Endothelial cell of umbilical vein (primary cell): Measurements from ENCODE around the gene PEAK3. TPM values are rescaled to one million over a fixed set of nuclear protein-coding genes. Genes with fewer than 3 reads are reported as not detected.

Experiments used
- BruUV-seq: library from RNA; stranded (reverse); fragments of 400-500 nt; replicated peaks from 2 replicates; lab custom pipeline; 2021; lab: Mats Ljungman, UMichigan
- CTCF ChIA-PET: fragments of 300-600, 350-600 bp; sonication (Branson Sonifier 250); formaldehyde crosslinking; loops from one replicate; lab custom pipeline; 2021; ENCODE audit warnings: antibody characterized with exemption, inconsistent platforms; lab: Charles Lee
- POLR2A ChIA-PET: fragments of 300-600, 350-600 bp; sonication (Branson Sonifier 250); formaldehyde crosslinking; loops from one replicate; lab custom pipeline; 2021; ENCODE audit warnings: antibody characterized with exemption, inconsistent platforms; lab: Charles Lee
- DNase-seq: peaks from one replicate; pipeline ENCODE4 v3.0.0-alpha.2; 2011; ENCODE audit warnings: low read depth, low spot score
- FAIRE-seq: peaks from 2 replicates; lab custom pipeline; 2011; peaks lifted over from hg19 to GRCh38; lab: Jason Lieb, UNC
- H2AFZ ChIP-seq: 2 replicates; pipeline ENCODE4 v1.6.0; 2012; ENCODE audit warnings: low read depth, low read length, control low read depth, inconsistent platforms
- H3K27ac ChIP-seq: 2 replicates; pipeline ENCODE4 v1.5.1; 2011; ENCODE audit warnings: low read depth, mild to moderate bottlenecking, control low read depth, low read length, moderate library complexity; ENCODE audit not compliant: insufficient read depth
- H3K27me3 ChIP-seq, 2 experiments: 2 replicates each; pipeline versions ENCODE4 v1.6.0 to v1.6.1; 2011; ENCODE audit warnings: low read length in 2 of 2, mixed read lengths in 1 of 2; ENCODE audit not compliant: control insufficient read depth in 2 of 2, insufficient read depth in 2 of 2
- H3K36me3 ChIP-seq, 2 experiments: 2 replicates in 1 of 2; 3 replicates in 1 of 2; pipeline ENCODE4 v1.5.1; 2011; ENCODE audit warnings: low read length in 2 of 2, mild to moderate bottlenecking in 1 of 2, moderate library complexity in 1 of 2; ENCODE audit not compliant: control insufficient read depth in 2 of 2, insufficient read depth in 2 of 2; ENCODE audit errors: extremely low read depth in 1 of 2
- H3K4me1 ChIP-seq: 3 replicates; pipeline ENCODE4 v1.5.1; 2011; ENCODE audit warnings: mild to moderate bottlenecking, low read length; ENCODE audit not compliant: control insufficient read depth, insufficient read depth; ENCODE audit errors: extremely low read depth
- H3K4me2 ChIP-seq: 2 replicates; pipeline ENCODE4 v1.6.1; 2011; ENCODE audit warnings: low read length, control low read depth, mixed read lengths; ENCODE audit not compliant: insufficient read depth
- H3K4me3 ChIP-seq, 3 experiments: fragments of 200-600 bp in 1 of 3; sonication (generic), shearing (Covaris generic) in 1 of 3; replicated peaks in 1 of 3; 2 replicates each; pipeline ENCODE4 v1.5.1; 2011 to 2016; ENCODE audit warnings: control low read depth in 3 of 3, low read length in 3 of 3, mild to moderate bottlenecking in 2 of 3, inconsistent platforms in 1 of 3, low read depth in 1 of 3, moderate library complexity in 1 of 3; ENCODE audit not compliant: insufficient read depth in 1 of 3
- H3K79me2 ChIP-seq: 2 replicates; pipeline ENCODE4 v1.6.0; 2012; ENCODE audit warnings: low read length, inconsistent platforms; ENCODE audit not compliant: control insufficient read depth, insufficient read depth
- H3K9ac ChIP-seq: replicated peaks from 2 replicates; pipeline ENCODE3; 2011; ENCODE audit warnings: low read length, control low read depth; ENCODE audit not compliant: insufficient read depth; ENCODE audit errors: extremely low read depth
- H3K9me1 ChIP-seq: replicated peaks from 3 replicates; pipeline ENCODE4 v1.6.0; 2011; ENCODE audit warnings: mild to moderate bottlenecking, low read length; ENCODE audit not compliant: control insufficient read depth, insufficient read depth; ENCODE audit errors: extremely low read depth
- H3K9me3 ChIP-seq: replicated peaks from 2 replicates; pipeline ENCODE4 v1.5.1; 2012; ENCODE audit warnings: low read length, inconsistent platforms; ENCODE audit not compliant: control insufficient read depth, insufficient read depth
- H4K20me1 ChIP-seq: replicated peaks from 2 replicates; pipeline ENCODE3; 2011; ENCODE audit warnings: mild to moderate bottlenecking, low read length; ENCODE audit not compliant: control insufficient read depth, insufficient read depth; ENCODE audit errors: extremely low read depth
- EZH2 ChIP-seq: IDR thresholded peaks from 2 replicates; pipeline ENCODE4 v1.6.1; 2012; ENCODE audit warnings: borderline replicate concordance, low read depth, mild to moderate bottlenecking, moderate library complexity, low read length, inconsistent platforms; ENCODE audit not compliant: severe bottlenecking
- GATA2 ChIP-seq: IDR thresholded peaks from 2 replicates; pipeline ENCODE4 v1.7.0; 2011; ENCODE audit warnings: low read depth, mild to moderate bottlenecking, moderate library complexity, mixed read lengths, low read length; ENCODE audit not compliant: insufficient read length, insufficient read depth
- JUN ChIP-seq: IDR thresholded peaks from 2 replicates; pipeline ENCODE4 v1.6.1; 2011; ENCODE audit warnings: borderline replicate concordance, low read depth; ENCODE audit not compliant: insufficient read length, insufficient read depth
- MAX ChIP-seq: IDR thresholded peaks from 2 replicates; pipeline ENCODE4 v1.6.1; 2011; ENCODE audit not compliant: insufficient read depth, insufficient read length
- MYC ChIP-seq: IDR thresholded peaks from one replicate; pipeline ENCODE4 v1.6.1; 2011; ENCODE audit warnings: mild to moderate bottlenecking, low read depth, low read length
- POLR2A ChIP-seq: IDR thresholded peaks from 2 replicates; pipeline ENCODE4 v1.6.1; 2012; ENCODE audit warnings: low read depth, mild to moderate bottlenecking, control low read depth, low read length
- POLR2AphosphoS5 ChIP-seq: IDR thresholded peaks from 2 replicates; pipeline ENCODE4 v1.6.1; 2012; ENCODE audit warnings: low read depth, mild to moderate bottlenecking, control low read depth, low read length, moderate library complexity; ENCODE audit not compliant: insufficient read depth
- dilution Hi-C: fragments of 300-500 bp; cut with MboI; formaldehyde crosslinking; loops from one replicate; pipeline ENCODE4 v1.15.0; 2019; ENCODE audit warnings: low sequenced_read_pairs; ENCODE audit not compliant: extremely low pct_ligation_motif_present
- intact Hi-C: fragments of 100-400 bp; cut with micrococcal nuclease; formaldehyde crosslinking; loops from one replicate; pipeline ENCODE4 v1.10.0; 2022
- polyA plus RNA-seq, 4 experiments: library from polyadenylated mRNA; depleted of rRNA in 3 of 4; stranded (reverse) in 3 of 4; unstranded in 1 of 4; fragments of >200 nt; gene quantifications; 2 replicates each; pipeline versions ENCODE4 v1.2.1 to v1.2.3, GENCODE V29; 2011 to 2012; ENCODE audit warnings: missing spikeins in 1 of 4
- total RNA-seq: library from RNA; stranded (reverse); gene quantifications from 2 replicates; pipeline ENCODE4 v1.2.3, GENCODE V29; 2021
- TF ChIP-seq, protein P1 (sequence below), 2 donors: IDR thresholded peaks; 1 replicate in 1 of 2; 2 replicates in 1 of 2; pipeline ENCODE4 v1.5.1; 2011; ENCODE audit warnings: low read length in 2 of 2, mild to moderate bottlenecking in 2 of 2, moderate library complexity in 2 of 2, control low read depth in 1 of 2, inconsistent platforms in 1 of 2, low read depth in 1 of 2; ENCODE audit not compliant: insufficient read depth in 1 of 2; ENCODE audit errors: extremely low read depth in 1 of 2

Gene PEAK3
- total and polyA plus RNA-seq, 2 donors (not counting 3 experiments of a cell fraction or from before 2014, with no cell fraction given): 0.03 TPM; not detected in 1

- Histone ChIP-seq H3K9ac (no peak overlapping the region), H3K4me1 (peaks cover 15% of the 10 kb centered on the region), H3K4me2 (no peak overlapping the region), H3K27me3 (peaks cover 18 to 34% of the 10 kb centered on the region in 2 experiments), H3K9me3 (no peaks in the 10 kb centered on the region), H3K4me3 (no peak overlapping the region), H3K27ac (no peak overlapping the region), H2AFZ (no peak overlapping the region), H3K36me3 (peaks cover 23 to 47% of the 10 kb centered on the region in 2 experiments), H3K9me1 (no peaks in the 10 kb centered on the region), H4K20me1 (no peaks in the 10 kb centered on the region), H3K79me2 (peaks cover 10% of the 10 kb centered on the region)
- no peak for DNase-seq
- intact Hi-C loops: no loop called here
- POLR2A ChIA-PET: no interaction called here
- FAIRE-seq: no peak
- dilution Hi-C loops: no loop called here
- CTCF ChIA-PET: interaction anchor here (1.5 to 2.1 kb wide), 2 partner anchors 9 to 13 kb away, joined by 5 to 6 read pairs; partner anchors contain the start of gene PLEKHJ1
- BruUV-seq: TSS peak; percentile 81
- no peak for TF ChIP-seq POLR2A
- no peak for TF ChIP-seq MAX
- no peak for TF ChIP-seq GATA2
- TF ChIP-seq, protein P1, sequence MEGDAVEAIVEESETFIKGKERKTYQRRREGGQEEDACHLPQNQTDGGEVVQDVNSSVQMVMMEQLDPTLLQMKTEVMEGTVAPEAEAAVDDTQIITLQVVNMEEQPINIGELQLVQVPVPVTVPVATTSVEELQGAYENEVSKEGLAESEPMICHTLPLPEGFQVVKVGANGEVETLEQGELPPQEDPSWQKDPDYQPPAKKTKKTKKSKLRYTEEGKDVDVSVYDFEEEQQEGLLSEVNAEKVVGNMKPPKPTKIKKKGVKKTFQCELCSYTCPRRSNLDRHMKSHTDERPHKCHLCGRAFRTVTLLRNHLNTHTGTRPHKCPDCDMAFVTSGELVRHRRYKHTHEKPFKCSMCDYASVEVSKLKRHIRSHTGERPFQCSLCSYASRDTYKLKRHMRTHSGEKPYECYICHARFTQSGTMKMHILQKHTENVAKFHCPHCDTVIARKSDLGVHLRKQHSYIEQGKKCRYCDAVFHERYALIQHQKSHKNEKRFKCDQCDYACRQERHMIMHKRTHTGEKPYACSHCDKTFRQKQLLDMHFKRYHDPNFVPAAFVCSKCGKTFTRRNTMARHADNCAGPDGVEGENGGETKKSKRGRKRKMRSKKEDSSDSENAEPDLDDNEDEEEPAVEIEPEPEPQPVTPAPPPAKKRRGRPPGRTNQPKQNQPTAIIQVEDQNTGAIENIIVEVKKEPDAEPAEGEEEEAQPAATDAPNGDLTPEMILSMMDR (IDR thresholded peaks at IDR 0.05; ENCODE audit: extremely low read depth in 1 of 2, insufficient read depth in 1 of 2, low read depth in 1 of 2, low read length in 2 of 2): no peak
- no peak for TF ChIP-seq EZH2
- TF ChIP-seq POLR2AphosphoS5: no peak
- no peak for TF ChIP-seq JUN
- no peak for TF ChIP-seq MYC
Measured at GRCh38 chr19:2248136-2249009, 33.6 kb downstream of the PEAK3 start.
